BJ (cell line): Measurements from ENCODE around the gene CPNE5. TPM values are rescaled to one million over a fixed set of nuclear protein-coding genes. Genes with fewer than 3 reads are reported as not detected.

Experiments used
- CTCF ChIA-PET: fragments of 350-600 bp; formaldehyde crosslinking; extraction: SDS; loops from one replicate; lab custom pipeline; 2021; ENCODE audit warnings: antibody characterized with exemption, inconsistent platforms; lab: Yijun Ruan, JAX
- POLR2A ChIA-PET: fragments of 300-600 bp; sonication (Branson Sonifier 250); formaldehyde crosslinking; extraction: SDS; loops from one replicate; lab custom pipeline; 2021; ENCODE audit warnings: antibody characterized with exemption; lab: Charles Lee
- DNase-seq: peaks from one replicate; pipeline ENCODE4 v3.0.0-alpha.2; 2011; ENCODE audit warnings: low read depth
- H3K27me3 ChIP-seq: 2 replicates; pipeline ENCODE4 v1.6.0; 2011; ENCODE audit warnings: low read length; ENCODE audit not compliant: control insufficient read depth, insufficient read depth
- H3K36me3 ChIP-seq: 2 replicates; pipeline ENCODE4 v1.5.1; 2011; ENCODE audit warnings: low read length; ENCODE audit not compliant: control insufficient read depth, insufficient read depth
- H3K4me3 ChIP-seq: 2 replicates; pipeline ENCODE4 v1.5.1; 2011; ENCODE audit warnings: low read depth, mild to moderate bottlenecking, control low read depth, low read length
- polyA plus RNA-seq: library from polyadenylated mRNA; depleted of rRNA; stranded (reverse); fragments of >200 nt; gene quantifications from 2 replicates; pipeline ENCODE4 v1.2.3, GENCODE V29; 2011
- TF ChIP-seq, protein P1 (sequence below): IDR thresholded peaks from 2 replicates; pipeline ENCODE4 v1.5.1; 2011; ENCODE audit warnings: low read depth, mild to moderate bottlenecking, control low read depth, inconsistent platforms, low read length, moderate library complexity; ENCODE audit not compliant: insufficient read depth

The CPNE5 gene
- polyA plus RNA-seq, 1 experiment: 0.09 TPM

DNA sequence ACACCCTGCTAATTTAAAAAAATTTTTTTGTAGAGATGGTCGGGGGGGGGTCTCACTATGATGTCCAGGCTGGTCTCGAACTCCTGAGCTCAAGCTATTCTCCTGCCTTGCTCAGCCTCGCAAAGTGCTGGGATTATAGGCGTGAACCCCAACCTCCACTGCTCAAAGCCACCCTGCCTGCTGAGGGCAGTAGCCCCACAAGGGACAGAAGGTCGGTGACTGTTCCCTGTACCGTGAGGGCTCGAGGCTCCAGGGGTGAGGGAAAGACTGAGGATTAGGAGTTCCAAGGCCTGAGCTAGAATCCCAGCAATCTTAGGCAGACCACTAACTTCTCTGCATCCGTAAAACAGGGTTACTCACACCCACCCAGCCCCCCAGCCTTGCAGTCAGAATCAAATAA, 51.1 kb downstream of the CPNE5 start:
- no peaks in the 10 kb centered on the region for H3K36me3 ChIP-seq
- H3K4me3 ChIP-seq: no peak overlapping the region
- CTCF ChIA-PET: interaction anchor here (1.6 to 4.3 kb wide), 3 partner anchors 16 to 230 kb away, joined by 4 to 18 read pairs (median 4); no protein-coding TSS in a partner anchor
- TF ChIP-seq, protein P1, sequence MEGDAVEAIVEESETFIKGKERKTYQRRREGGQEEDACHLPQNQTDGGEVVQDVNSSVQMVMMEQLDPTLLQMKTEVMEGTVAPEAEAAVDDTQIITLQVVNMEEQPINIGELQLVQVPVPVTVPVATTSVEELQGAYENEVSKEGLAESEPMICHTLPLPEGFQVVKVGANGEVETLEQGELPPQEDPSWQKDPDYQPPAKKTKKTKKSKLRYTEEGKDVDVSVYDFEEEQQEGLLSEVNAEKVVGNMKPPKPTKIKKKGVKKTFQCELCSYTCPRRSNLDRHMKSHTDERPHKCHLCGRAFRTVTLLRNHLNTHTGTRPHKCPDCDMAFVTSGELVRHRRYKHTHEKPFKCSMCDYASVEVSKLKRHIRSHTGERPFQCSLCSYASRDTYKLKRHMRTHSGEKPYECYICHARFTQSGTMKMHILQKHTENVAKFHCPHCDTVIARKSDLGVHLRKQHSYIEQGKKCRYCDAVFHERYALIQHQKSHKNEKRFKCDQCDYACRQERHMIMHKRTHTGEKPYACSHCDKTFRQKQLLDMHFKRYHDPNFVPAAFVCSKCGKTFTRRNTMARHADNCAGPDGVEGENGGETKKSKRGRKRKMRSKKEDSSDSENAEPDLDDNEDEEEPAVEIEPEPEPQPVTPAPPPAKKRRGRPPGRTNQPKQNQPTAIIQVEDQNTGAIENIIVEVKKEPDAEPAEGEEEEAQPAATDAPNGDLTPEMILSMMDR: no peak
- peaks cover 24% of the 10 kb centered on the region for H3K27me3 ChIP-seq
- POLR2A ChIA-PET: no interaction called here
- no peak for DNase-seq

DNA sequence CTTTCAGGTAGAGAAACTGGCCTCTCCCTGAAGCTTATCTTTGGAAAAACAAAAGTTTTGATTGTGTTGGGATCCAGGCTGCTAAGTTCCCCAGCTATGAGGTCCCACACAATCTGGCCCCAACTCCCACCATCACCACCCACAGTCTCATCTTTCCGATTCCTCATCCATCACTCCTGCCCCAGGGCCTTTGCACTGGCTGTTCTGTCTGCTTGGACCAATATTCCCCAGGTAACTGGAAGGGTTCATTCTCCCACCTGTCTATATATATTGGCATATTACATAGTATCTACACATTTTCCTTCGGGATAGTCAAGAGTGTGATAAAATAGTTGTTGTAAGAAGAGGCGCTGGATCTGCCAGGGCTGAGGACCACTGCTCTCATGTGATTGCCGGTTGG, 52.0 kb downstream of the CPNE5 start:
- H3K4me3 ChIP-seq: no peak overlapping the region
- TF ChIP-seq, protein P1: no peak
- POLR2A ChIA-PET: no interaction called here
- H3K36me3 ChIP-seq: no peaks in the 10 kb centered on the region
- DNase-seq: no peak
- peaks cover 21% of the 10 kb centered on the region for H3K27me3 ChIP-seq
- CTCF ChIA-PET: interaction anchor here (2.1 kb wide), 1 partner anchor 15 kb away, joined by 4 read pairs; no protein-coding TSS in a partner anchor

DNA sequence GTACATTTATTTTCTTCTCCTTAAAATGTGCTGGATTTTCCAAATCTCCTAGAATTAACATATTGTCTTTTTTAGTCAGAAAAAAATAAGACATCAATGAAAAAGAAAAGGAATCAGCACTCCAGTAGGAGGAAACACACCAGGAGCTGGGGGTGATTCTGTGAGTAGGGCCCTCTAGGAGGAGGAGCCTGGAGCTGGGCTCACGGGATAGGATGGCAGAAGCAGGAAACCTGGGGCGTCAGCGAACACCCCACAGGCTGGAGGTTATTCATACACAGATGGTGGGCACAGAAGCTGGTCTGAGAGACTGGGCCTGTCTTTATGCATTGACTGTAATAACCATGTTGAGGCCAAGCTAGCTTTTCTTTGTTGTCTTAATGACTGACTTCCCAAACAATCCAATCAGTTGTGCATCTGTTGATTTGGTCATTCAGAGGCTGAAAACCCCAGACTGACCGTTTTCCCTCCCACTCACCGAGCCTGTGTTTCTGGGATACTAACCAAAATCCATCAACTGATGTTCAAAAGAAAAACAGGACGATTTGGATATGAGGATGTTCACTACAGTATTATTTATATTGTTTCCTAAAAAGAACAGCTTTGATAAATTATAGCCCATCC, 53.1 kb downstream of the CPNE5 start:
- Histone ChIP-seq H3K4me3 (no peak overlapping the region), H3K27me3 (peaks cover 20% of the 10 kb centered on the region), H3K36me3 (no peaks in the 10 kb centered on the region)
- DNase-seq: no peak
- ChIA-PET POLR2A (no interaction called here), CTCF (interaction anchor here (1.0 kb wide), 1 partner anchor 10 kb away, joined by 4 read pairs; no protein-coding TSS in a partner anchor)
- TF ChIP-seq, protein P1: no peak

DNA sequence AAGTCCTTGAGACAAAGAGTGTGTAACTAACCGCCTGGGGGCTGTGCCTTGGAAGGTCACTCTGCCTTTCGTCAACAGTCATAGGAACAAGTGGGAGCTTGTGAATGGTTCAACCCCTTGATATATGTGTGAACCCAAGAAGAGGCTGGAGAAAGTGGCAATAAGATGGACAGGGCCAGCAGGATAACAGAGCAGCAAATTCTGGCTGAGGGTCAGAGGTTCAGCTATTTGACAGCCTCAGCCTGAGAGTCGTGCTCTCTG, 54.9 kb downstream of the CPNE5 start:
- CTCF ChIA-PET: interaction anchor here (1.2 to 7.4 kb wide), 7 partner anchors 8 to 233 kb away, joined by 4 to 89 read pairs (median 5); no protein-coding TSS in a partner anchor
- no peaks in the 10 kb centered on the region for H3K36me3 ChIP-seq
- TF ChIP-seq, protein P1: no peak
- no peak overlapping the region for H3K4me3 ChIP-seq
- no peak for DNase-seq
- POLR2A ChIA-PET: no interaction called here
- peaks cover 16% of the 10 kb centered on the region for H3K27me3 ChIP-seq

DNA sequence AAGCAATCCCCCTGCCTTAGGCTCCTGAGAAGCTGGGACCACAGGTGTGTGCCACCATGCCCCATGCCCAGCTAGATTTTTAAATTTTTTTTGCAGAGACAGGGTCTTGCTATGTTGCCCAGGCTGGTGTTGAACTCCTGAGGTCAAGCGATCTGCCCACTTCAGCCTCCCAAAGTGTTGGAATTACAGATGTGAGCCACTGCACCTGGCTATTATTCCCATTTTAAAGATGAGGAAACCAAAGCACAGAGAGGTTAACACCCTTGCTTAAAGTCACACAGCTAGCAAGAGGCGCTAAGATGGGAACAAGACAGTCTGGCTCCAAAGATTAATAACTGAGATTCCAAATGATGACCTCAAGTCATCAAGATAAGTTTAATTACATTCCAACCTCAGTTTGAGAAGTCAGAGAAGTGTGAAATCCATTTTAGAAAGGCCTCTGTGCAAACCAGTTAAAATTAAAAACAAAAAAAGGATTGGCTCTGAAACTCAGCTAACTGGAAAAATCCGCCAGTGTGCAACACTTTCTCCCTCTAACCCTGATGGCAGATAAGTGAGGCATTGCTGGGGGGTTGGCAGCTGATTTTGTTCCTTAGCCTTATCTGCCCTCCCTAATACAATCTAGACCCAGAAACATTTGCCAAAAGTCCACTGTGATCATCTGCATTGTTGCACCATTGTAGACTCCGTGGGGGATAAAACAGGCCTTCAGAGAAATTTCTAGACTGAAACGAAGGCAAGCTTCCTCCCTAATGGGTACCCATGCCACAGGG, 55.5 kb downstream of the CPNE5 start:
- no peak for DNase-seq
- no peak overlapping the region for H3K4me3 ChIP-seq
- TF ChIP-seq, protein P1: no peak
- H3K27me3 ChIP-seq: peaks cover 12% of the 10 kb centered on the region
- CTCF ChIA-PET: interaction anchor here (0.8 to 7.4 kb wide), 9 partner anchors 7 to 234 kb away, joined by 3 to 89 read pairs (median 5); no protein-coding TSS in a partner anchor
- POLR2A ChIA-PET: interaction anchor here (0.6 kb wide), 1 partner anchor 333 kb away, joined by 3 read pairs; no protein-coding TSS in a partner anchor
- no peaks in the 10 kb centered on the region for H3K36me3 ChIP-seq
